Chondrocyte (in vitro differentiated cells): ENCODE measurements around the gene MAML1. TPM values are rescaled to one million over a fixed set of nuclear protein-coding genes. Genes with fewer than 3 reads are reported as not detected.

Experiments used
- DNase-seq: peaks from one replicate; pipeline ENCODE4 v3.0.0; 2021; ENCODE audit warnings: mixed read lengths, low spot score
- H3K27ac Mint-ChIP-seq: one replicate; pipeline ENCODE4 v1.8.0; 2021; ENCODE audit warnings: mild to moderate bottlenecking, moderate library complexity, mixed read lengths; ENCODE audit not compliant: unreplicated experiment
- H3K27me3 Mint-ChIP-seq: 2 replicates; pipeline ENCODE4 v1.8.0; 2021; ENCODE audit warnings: low read depth, mixed read lengths
- H3K36me3 Mint-ChIP-seq: 2 replicates; pipeline ENCODE4 v1.8.0; 2021; ENCODE audit warnings: low read depth, mixed read lengths
- H3K4me1 Mint-ChIP-seq: 2 replicates; pipeline ENCODE4 v1.8.0; 2021; ENCODE audit warnings: low read depth, mild to moderate bottlenecking, mixed read lengths
- H3K4me3 Mint-ChIP-seq: one replicate; pipeline ENCODE4 v1.8.0; 2021; ENCODE audit warnings: mild to moderate bottlenecking, moderate library complexity, mixed read lengths; ENCODE audit not compliant: unreplicated experiment
- H3K9me3 Mint-ChIP-seq: 2 replicates; pipeline ENCODE4 v1.8.0; 2021; ENCODE audit warnings: low read depth, mixed read lengths
- CTCF ChIP-seq: fragments of 200-600 bp; sonication (generic); IDR thresholded peaks from 2 replicates; pipeline ENCODE4 v1.5.0; 2021; ENCODE audit warnings: antibody characterized with exemption, mild to moderate bottlenecking, moderate library complexity
- total RNA-seq: library from RNA; stranded (reverse); gene quantifications from 3 replicates; pipeline ENCODE4 v1.2.1, GENCODE V29; 2021

The MAML1 gene
- total RNA-seq, 1 donor from 2014 or later = 29.9 TPM

GRCh38 chr5:179716286-179716685, 16.3 kb upstream of the MAML1 start:
- H3K27me3 Mint-ChIP-seq = no peaks in the 10 kb centered on the region
- no peaks in the 10 kb centered on the region for H3K4me1 Mint-ChIP-seq
- peaks cover 34% of the 10 kb centered on the region for H3K36me3 Mint-ChIP-seq
- peak overlapping the region; percentile 33 for H3K27ac Mint-ChIP-seq
- no peak overlapping the region for H3K4me3 Mint-ChIP-seq
- DNase-seq = no peak
- no peak for TF ChIP-seq CTCF
- no peaks in the 10 kb centered on the region for H3K9me3 Mint-ChIP-seq

GRCh38 chr5:179720222-179720621, 12.4 kb upstream of the MAML1 start:
- H3K4me1 Mint-ChIP-seq = no peaks in the 10 kb centered on the region
- peaks cover 51% of the 10 kb centered on the region for H3K36me3 Mint-ChIP-seq
- H3K27ac Mint-ChIP-seq = no peak overlapping the region
- TF ChIP-seq CTCF = no peak
- H3K4me3 Mint-ChIP-seq = no peak overlapping the region
- H3K27me3 Mint-ChIP-seq = no peaks in the 10 kb centered on the region
- no peaks in the 10 kb centered on the region for H3K9me3 Mint-ChIP-seq
- no peak for DNase-seq

- no peaks in the 10 kb centered on the region for H3K9me3 Mint-ChIP-seq
- peak overlapping the region; percentile 76 for H3K27ac Mint-ChIP-seq
- no peak overlapping the region for H3K4me3 Mint-ChIP-seq
- H3K4me1 Mint-ChIP-seq = no peaks in the 10 kb centered on the region
- H3K27me3 Mint-ChIP-seq = no peaks in the 10 kb centered on the region
- no peak for DNase-seq
- TF ChIP-seq CTCF = no peak
- H3K36me3 Mint-ChIP-seq = peaks cover 45% of the 10 kb centered on the region
Observed at GRCh38 chr5:179724163-179724562, 8.5 kb upstream of the MAML1 start.

GRCh38 chr5:179727106-179727505, 5.5 kb upstream of the MAML1 start:
- TF ChIP-seq CTCF = no peak
- Mint-ChIP-seq H3K27me3 (no peaks in the 10 kb centered on the region), H3K4me3 (no peak overlapping the region), H3K9me3 (no peaks in the 10 kb centered on the region), H3K27ac (peak overlapping the region; percentile 34), H3K4me1 (peaks cover 17% of the 10 kb centered on the region), H3K36me3 (peaks cover 38% of the 10 kb centered on the region)
- DNase-seq = no peak

GRCh38 chr5:179729303-179729702, 3.3 kb upstream of the MAML1 start:
- Mint-ChIP-seq H3K27ac (no peak overlapping the region), H3K4me3 (no peak overlapping the region), H3K27me3 (no peaks in the 10 kb centered on the region), H3K4me1 (peaks cover 24% of the 10 kb centered on the region), H3K36me3 (peaks cover 22% of the 10 kb centered on the region), H3K9me3 (no peaks in the 10 kb centered on the region)
- TF ChIP-seq CTCF = no peak
- no peak for DNase-seq
